Natural killer cell treated with Interleukin-12 subunit alpha and Interleukin-12 subunit beta and Interleukin-15 and Interleukin-18, amount 100 ng/mL, for 72 hours (primary cell): ENCODE data around the gene ULBP2. TPM values are rescaled to one million over a fixed set of nuclear protein-coding genes. Genes with fewer than 3 reads are reported as not detected.
"Not testable (repeated sequence)": the region's sequence is repeated elsewhere in the genome, so short reads cannot be mapped to it uniquely, and the experiment has no call there.

ENCODE experiments used
- ATAC-seq, 2 donors: fragments of 150-1000 bp; cut with Tn5 transposase in 1 of 2; sonication (Bioruptor Pico), chemical (Tn5 transposase) in 1 of 2; 2 replicates each; pipeline ENCODE4 v1.10.0; 2021
- DNase-seq: peaks from one replicate; pipeline ENCODE4 v3.0.0; 2022; ENCODE audit warnings: low spot score
- H3K27ac Mint-ChIP-seq, 2 donors: 1 replicate in 1 of 2; 2 replicates in 1 of 2; pipeline ENCODE4 v1.8.0; 2022; ENCODE audit warnings: mixed read lengths in 2 of 2, mild to moderate bottlenecking in 1 of 2, moderate library complexity in 1 of 2
- H3K27me3 Mint-ChIP-seq, 2 donors: 1 replicate in 1 of 2; 2 replicates in 1 of 2; pipeline ENCODE4 v1.8.0; 2022; ENCODE audit warnings: mixed read lengths in 2 of 2
- H3K36me3 Mint-ChIP-seq: one replicate; pipeline ENCODE4 v1.8.0; 2022; ENCODE audit warnings: mixed read lengths
- H3K4me1 Mint-ChIP-seq, 2 donors: 1 replicate in 1 of 2; 2 replicates in 1 of 2; pipeline ENCODE4 v1.8.0; 2022; ENCODE audit warnings: low read depth in 2 of 2, mixed read lengths in 2 of 2, mild to moderate bottlenecking in 1 of 2
- H3K4me3 Mint-ChIP-seq: one replicate; pipeline ENCODE4 v1.8.0; 2022; ENCODE audit warnings: mixed read lengths
- H3K9me3 Mint-ChIP-seq: 2 replicates; pipeline ENCODE4 v1.8.0; 2022; ENCODE audit warnings: mixed read lengths
- total RNA-seq, 2 donors: library from RNA; stranded (reverse); gene quantifications; one replicate each; pipeline ENCODE4 v1.2.3, GENCODE V29; 2022

Gene ULBP2
- total RNA-seq, 2 donors from 2014 or later, result 0.98 to 4.0 TPM

GRCh38 chr6:149965194-149966020, 23.6 kb downstream of the ULBP2 start:
- Mint-ChIP-seq H3K4me1 (peaks cover 29% of the 10 kb centered on the region in 2 donors), H3K4me3 (peak overlapping the region; percentile 93), H3K27ac (peak overlapping the region; percentile 65 to 76), H3K9me3 (no peaks in the 10 kb centered on the region), H3K27me3 (peaks cover 65 to 82% of the 10 kb centered on the region in 2 donors), H3K36me3 (no peaks in the 10 kb centered on the region)
- ATAC-seq (no peak), DNase-seq (no peak)

DNA sequence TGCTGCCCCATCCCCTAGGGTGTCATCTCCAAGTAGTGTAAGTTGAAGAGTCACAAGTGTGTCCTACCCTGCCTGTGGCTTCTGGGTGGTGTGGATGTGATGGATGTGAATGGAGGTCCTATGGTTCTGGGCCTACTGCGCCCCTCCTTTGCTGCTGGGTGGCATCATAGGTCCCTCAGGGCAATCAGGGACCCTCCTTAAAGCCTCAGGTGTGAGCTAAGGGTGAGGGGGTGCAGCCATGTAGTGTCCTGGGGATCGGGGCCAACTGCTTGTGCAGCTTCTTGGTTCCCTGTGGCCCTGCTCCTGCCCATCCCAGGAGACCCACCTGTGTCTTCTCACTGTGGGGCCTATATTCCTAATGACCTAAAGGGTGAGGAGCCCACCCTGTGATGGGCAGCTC, 24.5 kb downstream of the ULBP2 start:
- H3K36me3 Mint-ChIP-seq, H3K27ac Mint-ChIP-seq, H3K9me3 Mint-ChIP-seq, DNase-seq, ATAC-seq: not testable (repeated sequence)
- Mint-ChIP-seq H3K4me1 (peaks cover 29% of the 10 kb centered on the region in 2 donors), H3K27me3 (peaks cover 61 to 77% of the 10 kb centered on the region in 2 donors), H3K4me3 (peak overlapping the region; percentile 93)

DNA sequence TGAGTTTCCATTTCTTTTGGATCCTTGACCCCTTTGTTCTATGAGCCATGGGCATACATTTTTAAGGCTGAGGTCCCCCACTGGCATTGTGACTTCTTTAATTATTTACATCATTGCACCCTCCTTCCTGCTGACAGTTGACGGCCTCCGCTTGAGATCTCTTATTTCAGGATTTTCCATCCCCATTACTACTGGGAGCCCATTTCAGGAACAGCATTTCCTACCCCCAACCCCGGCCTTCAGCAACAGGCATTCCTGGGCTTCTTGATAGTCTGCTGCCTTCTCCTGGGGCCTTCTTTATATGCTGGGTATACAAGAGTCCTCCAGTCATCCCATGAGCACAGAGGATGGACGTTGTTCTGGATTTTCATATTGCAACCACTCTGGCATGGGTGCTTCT, 25.8 kb downstream of the ULBP2 start:
- H3K27ac Mint-ChIP-seq, result no peak overlapping the region
- H3K9me3 Mint-ChIP-seq, result no peaks in the 10 kb centered on the region

DNA sequence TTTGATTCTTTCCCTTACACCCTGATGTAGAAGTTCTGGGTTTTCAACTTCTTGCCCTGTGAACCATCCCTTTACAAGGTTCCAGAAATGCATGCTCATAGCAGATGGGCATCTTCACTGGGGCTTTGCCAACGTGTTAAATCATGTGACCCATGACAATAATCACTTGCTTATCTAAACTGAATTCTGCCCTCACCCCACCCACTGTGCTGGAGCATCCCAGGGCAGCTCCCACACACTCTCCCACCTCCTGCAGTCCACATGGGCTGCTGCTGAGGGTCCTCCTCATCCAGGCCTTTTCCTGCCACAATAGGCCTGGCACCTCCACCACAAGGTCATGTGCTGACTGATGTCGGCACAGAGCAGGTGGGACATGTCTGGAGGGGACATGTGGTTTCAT, 26.2 kb downstream of the ULBP2 start:
- DNase-seq, H3K4me3 Mint-ChIP-seq, H3K36me3 Mint-ChIP-seq, H3K9me3 Mint-ChIP-seq, ATAC-seq, H3K27ac Mint-ChIP-seq: not testable (repeated sequence)
- Mint-ChIP-seq H3K27me3 (peaks cover 52 to 73% of the 10 kb centered on the region in 2 donors), H3K4me1 (peaks cover 27 to 28% of the 10 kb centered on the region in 2 donors)

More for the DNA sequence above, 25.8 kb downstream of the ULBP2 start:
- Mint-ChIP-seq H3K27me3 (peaks cover 54 to 73% of the 10 kb centered on the region in 2 donors), H3K4me1 (peaks cover 29% of the 10 kb centered on the region in 2 donors), H3K4me3 (no peak overlapping the region), H3K36me3 (no peaks in the 10 kb centered on the region)
- DNase-seq, result no peak
- no peak for ATAC-seq

GRCh38 chr6:149968909-149969308, 27.1 kb downstream of the ULBP2 start:
- H3K9me3 Mint-ChIP-seq, DNase-seq, H3K4me3 Mint-ChIP-seq, ATAC-seq, H3K27ac Mint-ChIP-seq, H3K36me3 Mint-ChIP-seq: not testable (repeated sequence)
- H3K4me1 Mint-ChIP-seq, result peaks cover 20% of the 10 kb centered on the region in 2 donors
- peaks cover 53 to 75% of the 10 kb centered on the region in 2 donors for H3K27me3 Mint-ChIP-seq

- no peaks in the 10 kb centered on the region for H3K36me3 Mint-ChIP-seq
- ATAC-seq, result no peak
- H3K4me1 Mint-ChIP-seq, result peaks cover 15 to 17% of the 10 kb centered on the region in 2 donors
- peaks cover 56 to 76% of the 10 kb centered on the region in 2 donors for H3K27me3 Mint-ChIP-seq
- no peaks in the 10 kb centered on the region for H3K9me3 Mint-ChIP-seq
- no peak overlapping the region for H3K4me3 Mint-ChIP-seq
- no peak for DNase-seq
- H3K27ac Mint-ChIP-seq, result no peak overlapping the region
Measured at GRCh38 chr6:149969635-149970034, 27.8 kb downstream of the ULBP2 start.

GRCh38 chr6:149974394-149974793, 32.6 kb downstream of the ULBP2 start:
- not testable (repeated sequence) for H3K36me3 Mint-ChIP-seq, H3K4me3 Mint-ChIP-seq, DNase-seq, H3K4me1 Mint-ChIP-seq, H3K9me3 Mint-ChIP-seq, H3K27ac Mint-ChIP-seq
- peaks cover 63 to 78% of the 10 kb centered on the region in 2 donors for H3K27me3 Mint-ChIP-seq
- ATAC-seq, result peak in 1 of 2 donors; percentile 36

DNA sequence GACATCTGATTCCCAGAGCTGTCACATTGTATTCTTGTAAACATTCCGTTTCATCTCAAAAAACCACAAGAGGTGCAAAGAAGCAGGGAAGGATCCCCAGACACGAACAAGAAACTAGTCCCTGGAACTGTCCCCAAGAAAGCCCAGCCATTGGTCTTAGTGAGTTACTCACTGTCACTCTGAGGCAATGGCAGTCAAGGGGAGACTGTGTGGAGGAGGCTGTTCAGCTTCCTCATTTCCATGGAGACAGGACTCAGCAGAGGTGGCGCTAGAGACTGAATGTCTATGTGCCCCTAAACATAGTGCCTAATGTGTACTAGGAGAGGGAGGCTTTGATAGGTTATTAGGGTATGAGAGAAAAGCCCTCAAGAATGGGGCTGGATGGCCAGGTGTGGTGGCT, 33.0 kb downstream of the ULBP2 start:
- DNase-seq, result no peak
- Mint-ChIP-seq H3K4me3 (no peak overlapping the region), H3K27me3 (peaks cover 60 to 78% of the 10 kb centered on the region in 2 donors), H3K9me3 (no peaks in the 10 kb centered on the region), H3K36me3 (no peaks in the 10 kb centered on the region), H3K27ac (no peak overlapping the region), H3K4me1 (peaks cover 0 to 2% of the 10 kb centered on the region in 2 donors)
- no peak for ATAC-seq

DNA sequence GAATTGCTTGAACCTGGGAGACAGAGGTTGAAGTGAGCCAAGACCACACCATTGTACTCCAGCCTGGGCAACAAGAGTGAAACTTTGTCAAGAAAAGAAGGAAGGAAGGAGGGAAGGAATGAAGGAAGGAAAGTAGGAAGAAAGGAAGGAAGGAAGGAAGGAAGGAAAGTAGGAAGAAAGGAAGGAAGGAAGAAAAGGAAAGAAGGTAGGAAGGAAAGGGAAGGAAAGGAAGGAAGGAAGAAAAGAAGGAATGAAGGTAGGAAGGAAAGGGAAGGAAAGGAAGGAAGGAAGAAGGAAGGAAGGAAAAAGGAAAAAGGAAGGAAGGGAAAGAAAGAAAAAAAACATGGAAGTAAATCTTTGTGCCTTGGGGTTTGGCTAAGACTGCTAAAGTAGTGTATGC, 33.6 kb downstream of the ULBP2 start:
- Mint-ChIP-seq H3K27me3 (peaks cover 55 to 78% of the 10 kb centered on the region in 2 donors), H3K27ac (no peak overlapping the region)
- DNase-seq, result no peak

GRCh38 chr6:149977221-149977620, 35.4 kb downstream of the ULBP2 start:
- Mint-ChIP-seq H3K27ac (no peak overlapping the region), H3K4me1 (peaks cover 7 to 10% of the 10 kb centered on the region in 2 donors), H3K27me3 (peaks cover 64 to 91% of the 10 kb centered on the region in 2 donors), H3K4me3 (no peak overlapping the region), H3K36me3 (no peaks in the 10 kb centered on the region), H3K9me3 (no peaks in the 10 kb centered on the region)
- ATAC-seq (peak in 1 of 2 donors; percentile 24), DNase-seq (no peak)

More for the DNA sequence above, 33.6 kb downstream of the ULBP2 start:
- no peaks in the 10 kb centered on the region for H3K9me3 Mint-ChIP-seq
- no peak overlapping the region for H3K4me3 Mint-ChIP-seq
- no peaks in the 10 kb centered on the region for H3K36me3 Mint-ChIP-seq
- no peak for ATAC-seq
- H3K4me1 Mint-ChIP-seq, result peaks cover 0 to 2% of the 10 kb centered on the region in 2 donors

DNA sequence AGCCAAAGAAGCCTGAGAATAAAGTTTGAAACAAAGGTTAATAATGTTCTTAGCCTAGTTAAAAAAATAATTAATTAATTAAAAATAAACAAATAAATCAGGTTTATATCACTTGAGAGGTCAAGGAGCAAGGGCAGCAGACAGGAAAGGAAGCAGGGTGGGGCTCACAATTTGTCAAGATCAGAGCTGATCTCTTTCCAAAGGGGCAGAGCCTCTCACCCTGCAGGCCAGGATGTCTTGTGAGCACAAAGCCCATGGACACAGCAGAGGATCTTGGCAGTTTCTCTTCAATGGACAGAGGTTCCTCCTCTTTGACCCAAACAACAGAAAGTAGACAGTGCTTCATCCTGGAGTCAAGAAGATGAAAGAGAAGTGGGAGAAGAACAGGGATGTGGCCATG, 36.8 kb downstream of the ULBP2 start:
- peaks cover 7 to 10% of the 10 kb centered on the region in 2 donors for H3K4me1 Mint-ChIP-seq
- ATAC-seq (no peak), DNase-seq (no peak)
- H3K4me3 Mint-ChIP-seq, result no peak overlapping the region
- H3K9me3 Mint-ChIP-seq, result no peaks in the 10 kb centered on the region
- H3K27ac Mint-ChIP-seq, result no peak overlapping the region
- H3K27me3 Mint-ChIP-seq, result peaks cover 67 to 94% of the 10 kb centered on the region in 2 donors
- H3K36me3 Mint-ChIP-seq, result no peaks in the 10 kb centered on the region

GRCh38 chr6:149979293-149979692, 37.5 kb downstream of the ULBP2 start:
- Mint-ChIP-seq H3K36me3 (peaks cover 2% of the 10 kb centered on the region), H3K4me1 (peaks cover 7 to 10% of the 10 kb centered on the region in 2 donors), H3K4me3 (no peak overlapping the region), H3K27me3 (peaks cover 64 to 94% of the 10 kb centered on the region in 2 donors), H3K9me3 (no peaks in the 10 kb centered on the region), H3K27ac (no peak overlapping the region)
- ATAC-seq (no peak), DNase-seq (no peak)

- Mint-ChIP-seq H3K36me3 (peaks cover 7% of the 10 kb centered on the region), H3K27me3 (peaks cover 58 to 90% of the 10 kb centered on the region in 2 donors), H3K9me3 (peaks cover under 1% of the 10 kb centered on the region), H3K4me3 (no peak overlapping the region), H3K4me1 (peaks cover 7 to 11% of the 10 kb centered on the region in 2 donors), H3K27ac (no peak overlapping the region)
- no peak for DNase-seq
- no peak for ATAC-seq
Measured at GRCh38 chr6:149983145-149983544, 41.3 kb downstream of the ULBP2 start.

DNA sequence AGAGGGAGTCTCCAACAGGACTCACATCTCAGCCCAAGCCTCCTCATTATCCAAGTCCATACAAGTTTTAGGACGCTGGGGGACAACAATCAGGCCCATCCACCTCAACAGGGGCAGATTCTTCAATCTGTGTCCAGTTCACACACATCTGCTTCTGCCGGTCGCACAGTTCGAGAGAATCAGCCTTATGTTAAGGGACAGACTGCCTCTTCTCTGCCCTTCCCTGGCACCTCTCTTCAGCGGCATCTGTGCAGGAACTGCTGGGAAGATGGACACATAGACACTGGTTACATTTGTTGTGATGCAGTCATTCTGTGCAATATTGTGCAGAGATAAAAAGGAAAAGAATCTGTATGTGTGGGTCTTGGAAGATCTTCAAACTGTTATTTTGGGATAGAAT, 43.0 kb downstream of the ULBP2 start:
- Mint-ChIP-seq H3K27ac (no peak overlapping the region), H3K36me3 (peaks cover 10% of the 10 kb centered on the region), H3K4me3 (no peak overlapping the region), H3K9me3 (peaks cover 4% of the 10 kb centered on the region), H3K27me3 (peaks cover 59 to 90% of the 10 kb centered on the region in 2 donors), H3K4me1 (peaks cover 11 to 14% of the 10 kb centered on the region in 2 donors)
- ATAC-seq (no peak), DNase-seq (no peak)
